Heart left ventricle (tissue), 13 donors: ENCODE data around the gene TTC33.

Experiments used
- POLR2A ChIP-seq, 2 donors: fragments of 450-650 bp; IDR thresholded peaks; one replicate each; pipeline ENCODE4 v1.6.1; 2017; ENCODE audit warnings: antibody characterized with exemption in 2 of 2, mild to moderate bottlenecking in 2 of 2, moderate library complexity in 2 of 2
- TF ChIP-seq, protein P1 (sequence below), 12 donors: fragments of 200-600 bp; sonication (generic) in 4 of 12; IDR thresholded peaks; one replicate each; pipeline versions ENCODE4 v1.5.0 to v1.8.0; 2018 to 2022; ENCODE audit warnings: antibody characterized with exemption in 12 of 12, mild to moderate bottlenecking in 5 of 12
- donor health status: ischemic (EF 13 %, LVEDD 7.1; RV severe dilation, severe dysfunction).
- donor health status: DM: no; HTN: yes; CAD: no.
- donor health status: DM: no; HTN: no; CAD: no.
- donor health status: ischemic (EF 25% LVEDD 6.9; RV normal size, moderate dysfunction).
- donor health status: ischemic (EF 25% LVEDD 5.7; RV mildly dilated, moderate dysfunction).
- donor health status: ischemic (EF 35%, LVEDD 5.7; RV mildly dilated, moderate dysfunction).
- donor health status: nonischemic (EF 11% LVEDD 7.7; RV severe dilation, severe dysfunction).
- donor health status: DM: yes; HTN: yes; CAD: no.
- donor health status: PGD.
- donor health status: ischemic (EF 29% LVEDD 5.4; RV normal size, mild dysfunction).
- donor health status: nonischemic (EF 23%, LVEDD 6.1; RV moderate dilation, normal function).

DNA sequence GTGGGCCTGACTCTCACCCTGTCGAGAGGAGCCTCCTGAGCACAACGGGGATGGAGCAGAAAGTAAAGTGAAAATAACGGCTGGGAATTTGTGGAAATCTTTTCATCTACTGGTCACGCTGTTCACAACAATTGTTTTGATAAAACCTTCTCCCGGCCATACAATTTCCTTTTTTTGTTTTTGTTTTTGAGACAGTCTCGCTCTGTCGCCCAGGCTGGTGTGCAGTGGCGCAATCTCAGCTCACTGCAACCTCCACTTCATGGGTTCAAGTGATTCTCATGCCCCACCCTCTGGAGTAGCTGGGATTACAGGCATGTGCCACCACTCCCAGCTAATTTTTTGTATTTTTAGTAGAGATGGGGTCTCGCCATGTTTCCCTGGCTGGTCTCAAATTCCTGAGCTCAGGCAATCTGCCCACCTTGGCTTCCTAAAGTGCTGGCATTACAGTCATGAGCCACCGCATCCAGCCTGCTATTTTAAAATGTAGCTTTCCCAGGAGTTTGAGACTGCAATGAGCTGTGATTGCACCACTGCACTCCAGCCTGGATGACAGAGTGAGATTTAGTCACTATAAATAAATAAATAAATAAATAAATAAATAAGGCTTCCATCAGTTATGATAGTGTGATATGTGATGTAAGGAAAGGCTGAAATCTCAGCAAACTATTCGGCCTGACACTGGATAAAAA lies 149.5 kb downstream of the TTC33 start:
- TF ChIP-seq, protein P1, sequence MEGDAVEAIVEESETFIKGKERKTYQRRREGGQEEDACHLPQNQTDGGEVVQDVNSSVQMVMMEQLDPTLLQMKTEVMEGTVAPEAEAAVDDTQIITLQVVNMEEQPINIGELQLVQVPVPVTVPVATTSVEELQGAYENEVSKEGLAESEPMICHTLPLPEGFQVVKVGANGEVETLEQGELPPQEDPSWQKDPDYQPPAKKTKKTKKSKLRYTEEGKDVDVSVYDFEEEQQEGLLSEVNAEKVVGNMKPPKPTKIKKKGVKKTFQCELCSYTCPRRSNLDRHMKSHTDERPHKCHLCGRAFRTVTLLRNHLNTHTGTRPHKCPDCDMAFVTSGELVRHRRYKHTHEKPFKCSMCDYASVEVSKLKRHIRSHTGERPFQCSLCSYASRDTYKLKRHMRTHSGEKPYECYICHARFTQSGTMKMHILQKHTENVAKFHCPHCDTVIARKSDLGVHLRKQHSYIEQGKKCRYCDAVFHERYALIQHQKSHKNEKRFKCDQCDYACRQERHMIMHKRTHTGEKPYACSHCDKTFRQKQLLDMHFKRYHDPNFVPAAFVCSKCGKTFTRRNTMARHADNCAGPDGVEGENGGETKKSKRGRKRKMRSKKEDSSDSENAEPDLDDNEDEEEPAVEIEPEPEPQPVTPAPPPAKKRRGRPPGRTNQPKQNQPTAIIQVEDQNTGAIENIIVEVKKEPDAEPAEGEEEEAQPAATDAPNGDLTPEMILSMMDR (IDR thresholded peaks at IDR 0.05): no peak
- TF ChIP-seq POLR2A (IDR thresholded peaks at IDR 0.05): no peak
